H4 (cell line): ENCODE data around the gene HAS3. TPM values are rescaled to one million over a fixed set of nuclear protein-coding genes. Genes with fewer than 3 reads are reported as not detected.
"Not testable (repeated sequence)": the region's sequence is repeated elsewhere in the genome, so short reads cannot be mapped to it uniquely, and the experiment has no call there.

Experiments
- DNase-seq: peaks from one replicate; pipeline ENCODE4 v3.0.0-alpha.2; 2015; ENCODE audit warnings: low spot score
- total RNA-seq: library from RNA; depleted of rRNA; stranded (reverse); fragments of >200 nt; shearing (Covaris generic); gene quantifications from 2 replicates; pipeline ENCODE4 v1.2.3, GENCODE V29; 2014

HAS3 gene
- total RNA-seq, 1 experiment from 2014 or later, result not detected

DNA sequence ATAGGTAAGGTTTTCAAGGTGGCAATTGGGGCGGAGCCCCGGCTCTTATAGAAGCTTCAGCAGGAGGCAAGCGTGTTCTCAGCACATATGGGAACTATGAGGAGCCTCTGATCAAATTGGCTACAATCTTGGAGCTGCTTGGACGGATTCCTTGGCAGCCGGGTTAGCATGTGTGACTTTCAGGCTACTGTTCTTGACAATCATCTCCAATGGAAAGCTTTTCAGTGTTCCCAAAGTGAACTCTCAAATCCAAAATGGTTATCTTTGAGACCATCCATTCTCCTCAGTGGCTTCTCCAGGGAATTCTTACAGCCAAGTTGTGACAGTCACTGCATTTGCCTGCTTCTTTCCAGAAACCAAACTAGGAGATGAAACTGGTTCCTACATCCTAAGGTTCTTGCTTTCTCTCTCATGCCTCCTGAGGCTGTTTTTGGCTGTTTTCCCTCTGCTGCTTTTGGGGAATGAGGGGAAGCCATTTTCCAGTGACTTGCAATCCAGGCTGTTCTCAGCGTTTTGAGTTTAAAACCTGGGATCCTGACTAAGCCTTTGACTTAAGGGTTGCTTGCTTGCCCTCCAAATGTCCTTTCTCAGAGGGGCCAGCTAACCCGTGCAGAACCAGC, 10.9 kb downstream of the HAS3 start:
- DNase-seq, result no peak

DNA sequence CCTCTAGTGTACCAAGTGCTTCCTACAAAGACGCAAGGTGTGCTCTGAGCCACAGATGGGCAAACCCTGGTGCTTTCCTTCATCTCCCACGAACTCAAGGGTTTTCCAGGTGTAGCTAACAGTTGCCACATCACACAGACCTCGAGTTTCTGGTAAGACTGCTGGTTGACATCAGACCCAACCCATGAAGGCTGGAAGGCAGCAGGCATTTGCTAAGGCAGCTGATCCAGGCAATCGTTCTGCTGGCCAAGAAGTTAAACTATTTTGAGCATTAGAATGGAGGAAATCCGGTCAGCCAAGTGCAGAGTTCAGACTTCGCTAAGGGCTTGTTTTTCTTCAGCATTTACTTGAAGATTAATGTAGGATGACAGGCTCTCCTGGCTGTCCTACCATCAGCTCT, 11.5 kb downstream of the HAS3 start:
- no peak for DNase-seq

DNA sequence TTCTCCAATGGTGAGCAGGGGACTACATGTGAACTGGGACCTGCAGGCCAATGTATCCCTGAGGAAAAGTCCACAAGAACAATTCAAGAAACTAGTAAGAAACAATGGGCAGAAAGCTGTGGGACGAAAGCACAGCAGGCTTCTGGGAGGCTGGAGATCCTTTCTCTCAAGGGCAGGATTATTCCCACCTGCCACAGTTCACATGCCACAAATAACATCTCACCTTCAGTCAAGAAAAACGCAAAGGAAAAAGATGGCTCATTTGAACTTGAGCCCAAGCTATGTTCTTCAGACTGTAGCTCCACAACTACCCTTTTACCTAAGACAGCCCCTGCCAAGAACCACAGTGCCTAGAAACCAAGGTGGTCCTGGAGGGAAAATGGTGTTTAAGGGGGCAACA, 13.0 kb downstream of the HAS3 start:
- no peak for DNase-seq

DNA sequence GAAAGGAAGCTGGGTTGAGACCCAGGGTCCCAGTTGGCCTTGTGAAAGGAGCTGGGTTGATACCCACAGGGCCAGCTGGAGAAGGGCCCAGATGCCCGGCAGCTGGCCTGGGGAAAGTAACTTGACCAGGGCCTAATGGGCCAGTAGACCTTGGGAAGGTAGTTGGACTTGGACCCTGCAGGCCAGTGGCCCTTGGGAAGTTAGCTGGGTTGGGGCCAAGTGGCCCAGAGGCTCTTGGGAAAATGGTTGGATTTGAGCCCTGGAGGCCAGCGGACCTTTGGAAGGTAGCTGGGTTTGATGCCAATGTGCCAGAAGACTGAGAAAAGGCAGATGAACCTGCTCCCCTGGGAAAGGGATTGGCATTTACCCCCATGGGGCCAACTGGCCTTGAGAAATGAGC, 13.5 kb downstream of the HAS3 start:
- DNase-seq, result no peak

DNA sequence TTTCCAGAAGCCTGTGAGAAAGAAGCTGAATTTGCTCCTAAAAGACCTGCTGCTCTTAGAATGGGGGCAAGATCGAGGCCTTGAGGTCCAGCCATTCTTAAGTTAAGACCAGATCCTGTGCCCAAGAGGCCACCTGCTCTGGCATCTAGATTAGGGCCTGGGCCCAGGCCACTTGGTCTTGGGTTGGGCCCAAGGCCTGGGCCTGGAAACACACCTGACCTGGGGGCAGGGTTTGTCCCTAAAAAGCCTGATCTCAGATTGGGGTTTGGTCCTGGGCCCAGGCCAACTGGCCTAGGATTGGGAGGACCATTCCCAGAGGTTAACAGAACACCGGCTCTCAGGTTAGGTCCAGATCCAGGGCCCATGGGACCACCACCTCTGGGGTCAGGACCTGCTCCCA, 14.1 kb downstream of the HAS3 start:
- no peak for DNase-seq

DNA sequence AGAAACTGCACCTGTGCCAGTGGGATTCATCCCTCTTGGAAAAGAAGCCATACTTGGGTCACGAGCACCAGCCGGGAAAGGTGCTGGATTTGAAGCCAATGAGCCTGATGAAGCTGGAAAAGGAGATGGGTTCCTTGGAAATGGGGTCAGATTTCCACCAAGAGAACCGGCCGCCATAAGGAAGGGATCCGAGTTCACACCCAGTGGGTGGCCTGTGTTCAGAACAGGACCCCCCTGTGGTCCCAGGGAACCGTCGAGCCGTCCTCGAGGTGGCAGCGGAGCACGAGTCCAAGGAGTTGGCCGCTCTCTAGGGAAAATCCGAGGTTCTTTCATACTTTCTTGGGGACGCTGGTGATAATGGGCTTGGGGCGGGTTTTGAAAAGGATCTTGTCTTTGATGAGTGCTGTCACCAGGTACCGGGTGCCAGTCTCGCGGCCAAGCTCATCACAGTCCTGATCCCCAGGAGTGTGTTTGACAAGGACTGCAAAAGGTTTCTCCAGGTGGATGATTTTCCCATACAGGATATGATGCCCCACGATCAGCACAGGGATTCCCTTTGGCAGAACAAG, 14.7 kb downstream of the HAS3 start:
- DNase-seq, result no peak

DNA sequence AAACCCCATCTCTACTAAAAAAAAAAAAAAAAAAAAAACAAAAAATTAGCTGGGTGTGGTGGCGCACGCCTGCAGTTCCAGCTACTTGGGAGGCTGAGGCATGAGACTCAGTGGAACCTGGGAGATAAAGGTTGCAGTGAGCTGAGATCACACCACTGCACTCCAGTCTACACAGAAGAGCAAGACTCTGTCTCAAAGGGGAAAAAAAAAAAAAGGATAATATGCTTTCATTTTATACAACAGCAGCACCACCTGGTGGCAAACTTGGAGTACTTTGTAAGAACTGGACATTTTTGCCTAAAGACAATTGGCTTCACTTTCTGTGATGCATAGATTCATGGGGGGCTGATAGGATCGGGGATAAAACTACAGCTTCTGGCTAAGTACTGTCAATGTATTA, 18.5 kb downstream of the HAS3 start:
- DNase-seq, result peak; percentile 66

DNA sequence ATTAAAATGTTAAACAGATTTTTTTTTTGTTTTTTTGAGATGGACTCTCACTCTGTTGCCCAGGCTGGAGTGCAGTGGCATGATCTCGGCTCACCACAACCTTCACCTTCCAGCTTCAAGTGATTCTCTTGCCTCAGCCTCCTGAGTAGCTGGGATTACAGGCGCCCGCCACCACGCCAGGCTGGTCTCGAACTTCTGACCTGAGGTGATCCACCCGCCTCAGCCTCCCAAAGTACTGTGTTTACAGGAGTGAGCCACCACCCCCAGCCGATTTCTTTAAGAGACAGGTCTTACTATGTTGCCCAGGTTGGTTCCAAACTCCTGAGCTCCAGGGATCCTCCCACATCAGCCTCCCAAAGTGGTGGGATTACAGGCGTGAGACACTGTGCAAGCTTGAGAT, 19.0 kb downstream of the HAS3 start:
- not testable (repeated sequence) for DNase-seq

DNA sequence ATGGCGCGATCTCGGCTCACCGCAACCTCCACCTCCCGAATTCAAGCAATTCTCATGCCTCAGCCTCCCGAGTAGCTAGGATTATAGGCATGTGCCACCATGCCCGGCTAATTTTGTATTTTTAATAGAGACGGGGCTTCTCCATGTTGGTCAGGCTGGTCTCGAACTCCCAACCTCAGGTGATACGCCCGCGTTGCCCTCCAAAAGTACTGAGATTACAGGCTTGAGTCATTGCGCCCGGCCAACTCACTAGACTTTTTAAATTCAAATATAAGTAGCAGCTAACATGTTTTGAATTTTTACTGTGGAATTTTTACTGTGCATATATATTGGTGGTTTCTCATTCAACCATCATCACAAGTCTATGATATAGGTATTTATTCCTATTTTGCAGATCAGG, 19.5 kb downstream of the HAS3 start:
- not testable (repeated sequence) for DNase-seq

DNA sequence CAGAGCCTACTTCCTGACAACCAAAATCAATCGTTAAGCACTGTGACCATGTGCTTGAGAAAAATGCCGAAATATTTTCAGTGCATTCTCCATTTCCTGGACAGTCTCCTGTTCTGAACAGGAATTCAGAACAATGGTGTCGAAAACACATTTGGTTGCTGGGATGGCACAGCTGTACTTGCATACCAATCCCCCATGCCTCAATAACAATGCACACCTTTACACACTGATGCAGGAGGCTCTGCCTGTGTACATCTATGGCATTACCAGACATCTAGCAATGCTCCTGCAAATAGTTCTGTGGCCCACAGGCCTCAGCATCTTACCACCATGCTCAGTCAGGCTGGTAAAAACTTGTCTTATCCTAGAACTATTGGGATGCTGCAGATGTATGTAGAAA, 20.8 kb downstream of the HAS3 start:
- DNase-seq, result no peak

DNA sequence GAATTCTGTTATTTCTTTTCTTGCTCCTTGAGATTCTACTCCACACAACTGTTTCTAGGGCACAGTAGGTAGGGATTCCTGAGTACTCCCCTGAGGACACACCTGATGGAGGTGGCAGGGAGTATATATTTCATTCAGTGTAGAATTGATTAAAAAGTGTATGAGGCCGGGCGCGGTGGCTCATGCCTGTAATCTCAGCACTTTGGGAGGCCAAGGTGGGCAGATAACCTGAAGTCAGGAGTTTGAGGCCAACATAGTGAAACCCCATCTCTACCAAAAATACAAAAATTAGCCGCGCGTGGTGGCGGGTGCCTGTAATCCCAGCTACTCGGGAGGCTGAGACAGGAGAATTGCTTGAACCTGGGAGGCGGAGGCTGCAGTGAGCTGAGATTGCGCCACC, 21.3 kb downstream of the HAS3 start:
- DNase-seq, result not testable (repeated sequence)

DNA sequence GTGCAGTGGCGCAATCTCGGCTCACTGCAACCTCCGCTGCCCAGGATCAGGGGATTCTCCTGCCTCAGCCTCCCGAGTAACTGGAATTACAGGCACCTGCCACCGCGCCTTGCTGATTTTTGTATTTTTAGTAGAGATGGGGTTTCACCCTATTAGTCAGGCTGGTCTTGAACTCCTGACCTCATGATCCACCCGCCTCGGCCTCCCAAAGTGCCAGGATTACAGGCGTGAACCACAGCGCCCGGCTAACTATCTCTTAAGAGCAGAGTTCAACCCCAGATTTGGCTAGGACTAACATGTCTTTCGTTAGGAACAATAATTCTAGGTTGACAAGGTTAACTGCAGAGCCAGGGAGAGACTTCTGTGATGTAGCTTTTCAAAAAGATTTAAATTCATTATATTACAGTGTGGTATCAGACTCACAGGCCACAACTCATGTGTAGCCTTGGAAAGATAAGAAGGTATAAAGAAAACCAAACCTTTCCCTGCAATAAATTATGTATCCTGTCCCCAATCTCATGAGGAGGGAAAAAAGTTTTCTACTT, 22.6 kb downstream of the HAS3 start:
- no peak for DNase-seq

DNA sequence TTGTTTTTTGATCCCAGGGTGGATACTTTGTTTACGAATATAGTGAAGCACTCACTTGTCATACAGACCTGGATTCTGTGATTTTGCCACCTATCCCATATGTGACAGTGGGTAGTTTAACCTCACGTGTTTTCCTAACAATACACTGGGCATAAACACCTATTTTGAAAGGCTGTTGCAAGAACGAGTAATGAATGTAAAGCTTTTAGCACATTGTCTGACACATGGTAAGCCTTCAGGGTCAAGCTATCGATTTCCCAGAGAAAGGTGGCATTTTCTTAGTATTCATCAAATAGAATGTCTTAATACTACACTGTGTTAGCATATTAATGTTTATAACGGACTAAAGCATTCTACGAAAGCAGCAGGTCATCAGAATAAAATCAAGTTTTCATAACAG, 25.0 kb downstream of the HAS3 start:
- DNase-seq, result no peak

DNA sequence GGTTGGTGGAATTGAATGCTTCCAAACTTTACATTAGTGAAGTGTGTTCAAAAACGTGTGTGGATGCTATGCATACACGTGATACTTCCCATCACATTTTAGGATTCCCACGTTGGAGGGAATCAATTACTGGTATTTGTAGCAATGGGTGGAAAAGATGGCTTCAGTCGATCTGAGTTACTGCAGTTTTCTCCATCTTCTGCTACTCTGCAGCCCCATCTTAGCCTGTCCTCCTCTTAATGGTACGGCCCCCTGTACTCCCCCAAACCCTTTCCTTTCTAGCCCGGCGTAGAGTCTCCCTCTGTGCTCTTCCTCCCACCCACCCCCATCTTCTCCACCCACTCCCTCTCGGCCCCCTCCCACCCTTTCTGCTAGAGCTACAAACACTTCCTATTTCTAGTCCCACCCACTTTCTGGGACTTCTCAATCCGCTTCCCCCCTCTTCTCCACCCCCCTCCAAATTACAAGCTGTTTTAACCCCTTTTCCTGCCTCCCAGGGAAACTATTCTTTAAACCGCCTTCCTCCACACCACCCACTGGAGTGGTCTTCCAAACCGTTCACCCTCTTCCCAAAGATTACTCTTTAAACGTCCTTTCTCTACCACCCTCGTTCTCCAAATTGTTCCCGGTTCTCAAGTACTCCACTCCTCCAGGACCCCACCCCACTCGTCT, 25.9 kb downstream of the HAS3 start:
- no peak for DNase-seq

DNA sequence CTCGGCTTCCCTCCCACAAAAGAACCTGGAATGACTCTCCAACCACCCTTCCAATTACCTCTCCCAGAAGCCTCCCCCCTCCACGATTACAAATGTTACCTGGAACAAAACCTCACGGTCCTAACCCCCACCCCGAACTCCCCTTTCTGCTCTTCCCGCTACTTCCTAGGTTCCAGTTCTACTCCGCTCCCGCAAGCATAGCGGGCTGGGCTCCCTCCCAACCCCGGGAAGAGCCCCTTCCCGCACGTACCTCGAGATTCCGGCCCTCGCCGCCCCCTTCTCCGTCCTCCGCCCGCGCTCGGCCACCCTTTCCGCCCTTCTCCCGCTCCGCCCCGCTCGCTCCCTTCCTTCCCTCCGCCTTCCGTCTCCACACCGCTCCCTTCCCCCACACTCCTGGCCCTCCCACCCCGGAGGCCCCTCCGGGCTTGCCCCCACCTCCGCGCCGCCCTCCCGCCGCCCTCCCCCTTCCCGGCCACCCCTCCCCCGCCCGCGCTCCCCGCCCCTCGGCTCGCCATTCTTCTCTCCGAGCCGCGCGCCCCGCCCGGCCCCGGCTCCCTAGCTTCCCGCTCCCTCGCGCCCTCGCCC, 26.5 kb downstream of the HAS3 start:
- DNase-seq, result peak; percentile 76

DNA sequence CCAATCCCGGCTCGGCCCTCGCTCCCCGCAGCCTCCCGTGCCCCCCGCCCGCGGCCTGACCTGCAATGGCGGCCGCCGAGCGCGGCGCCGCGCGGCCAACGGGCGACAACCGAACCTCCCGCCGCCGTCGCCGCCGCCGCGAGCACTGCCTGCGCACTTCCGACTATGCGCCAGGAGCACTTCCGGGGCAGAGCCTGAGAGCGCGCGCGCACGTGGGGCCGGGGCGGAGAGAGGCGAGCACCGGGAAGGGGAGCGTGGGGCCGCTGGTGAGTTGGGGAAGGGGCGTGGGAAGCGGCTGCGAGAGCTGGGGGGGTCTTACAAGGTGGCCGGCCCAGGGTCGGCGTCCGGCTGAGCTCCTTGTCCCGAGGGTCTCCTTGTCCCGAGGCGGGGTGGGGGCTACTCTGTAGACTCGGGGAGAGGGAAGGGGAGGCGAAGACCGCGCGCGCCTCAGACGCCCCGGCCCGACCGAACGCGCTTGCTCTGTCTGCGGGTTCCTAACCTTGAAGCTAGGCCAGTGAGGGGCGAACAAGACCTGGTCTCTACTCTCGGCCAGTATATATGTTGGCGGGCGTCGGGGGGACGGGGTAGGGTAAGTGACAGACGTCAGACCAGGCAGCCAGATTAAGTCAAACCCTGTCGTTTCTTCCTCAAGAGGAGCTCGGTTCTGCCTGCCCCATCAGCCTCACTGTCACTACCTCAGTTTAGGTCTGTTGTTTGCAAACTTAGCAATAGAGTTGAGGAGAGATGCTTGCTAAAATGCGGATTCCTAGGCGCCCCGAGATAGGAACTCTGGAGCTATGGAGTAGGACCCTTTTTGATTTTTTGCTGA, 27.2 kb downstream of the HAS3 start, which contains the start of the genes CHTF8 and UTP4:
Gene CHTF8, minus strand, starts transcription at position 165 of the 829 bp plus-strand sequence. CDS start 11,130 bp downstream, outside the sequence.
Gene UTP4, plus strand, starts transcription at position 226 of the 829 bp plus-strand sequence. CDS start 811 bp downstream, outside the sequence.
- DNase-seq, result peak; percentile 79

DNA sequence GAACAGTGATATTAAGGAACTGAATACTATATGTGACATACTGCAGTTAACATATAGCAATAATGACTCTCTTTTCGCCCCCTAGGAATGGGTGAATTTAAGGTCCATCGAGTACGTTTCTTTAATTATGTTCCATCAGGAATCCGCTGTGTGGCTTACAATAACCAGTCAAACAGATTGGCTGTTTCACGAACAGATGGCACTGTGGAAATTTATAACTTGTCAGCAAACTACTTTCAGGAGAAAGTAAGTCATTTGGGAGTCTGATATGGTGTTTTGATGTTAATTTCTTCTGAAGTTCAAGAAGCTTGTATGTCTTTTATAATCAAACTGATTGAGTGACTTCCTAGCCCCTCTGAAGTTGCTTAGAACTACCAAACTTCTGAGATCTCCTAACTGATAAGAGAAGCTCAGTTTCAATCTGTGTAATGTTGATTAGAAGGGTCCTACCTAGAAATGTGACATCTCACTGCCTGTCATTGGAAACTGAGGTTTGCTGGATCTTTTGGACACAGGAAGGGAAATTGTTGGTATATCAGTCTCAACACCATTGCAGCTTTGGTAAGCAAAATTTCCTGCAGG, 28.0 kb downstream of the HAS3 start:
- DNase-seq, result no peak

DNA sequence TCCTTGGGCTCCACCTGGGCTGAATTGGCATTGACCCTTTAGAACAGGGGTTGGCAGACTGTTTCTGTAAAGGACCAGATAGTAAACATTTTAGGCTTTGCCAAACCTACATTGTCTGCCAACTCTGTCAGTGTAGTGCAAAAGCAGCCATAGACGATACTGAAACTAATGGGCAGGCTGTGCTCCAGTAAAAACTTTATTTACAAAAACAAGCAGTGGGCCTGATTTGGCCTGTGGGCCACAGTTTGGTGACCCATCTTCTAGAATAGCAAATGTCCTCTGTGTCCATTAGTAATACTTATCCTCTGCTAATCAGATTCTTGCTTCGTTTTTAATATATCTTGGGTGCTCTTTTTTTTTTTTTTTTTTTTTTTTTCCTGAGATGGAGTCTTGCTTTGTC, 33.2 kb downstream of the HAS3 start:
- DNase-seq, result no peak

DNA sequence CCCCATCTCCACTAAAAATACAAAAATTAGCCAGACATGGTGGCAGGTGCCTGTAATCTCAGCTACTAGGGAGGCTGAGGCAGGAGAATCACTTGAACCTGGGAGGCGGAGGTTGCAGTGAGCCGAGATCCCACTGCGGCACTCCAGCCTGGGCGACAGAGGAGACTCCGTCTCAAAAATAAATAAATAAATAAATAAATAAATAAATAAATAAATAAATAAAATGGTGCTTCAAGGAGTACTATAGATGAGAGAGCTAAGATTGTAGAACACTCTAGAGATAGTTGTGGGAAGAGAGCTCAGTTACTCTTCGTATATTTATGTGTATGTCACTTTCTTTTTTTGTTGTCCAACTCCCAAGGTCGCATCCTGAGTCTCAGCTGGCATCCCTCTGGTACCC, 34.0 kb downstream of the HAS3 start:
- DNase-seq, result not testable (repeated sequence)

DNA sequence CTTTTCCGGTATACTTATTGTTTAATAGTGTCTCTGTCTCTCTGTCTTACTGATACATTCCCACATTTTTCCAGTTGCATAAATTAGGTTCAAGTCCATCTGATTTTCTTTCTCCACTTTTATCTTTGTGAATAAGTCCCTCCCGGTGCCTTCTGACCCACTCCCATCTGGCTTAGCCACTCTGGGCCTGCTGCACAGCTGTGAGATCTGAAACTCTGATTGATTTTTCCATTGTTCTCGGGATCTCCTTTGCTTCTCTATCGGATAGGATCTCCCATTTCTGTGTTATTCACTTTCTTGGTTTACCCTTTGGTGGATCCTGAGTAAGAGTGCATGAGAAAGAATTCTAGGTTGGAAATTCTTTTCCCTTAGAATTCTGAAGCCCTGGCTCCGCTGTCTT, 35.6 kb downstream of the HAS3 start:
- DNase-seq, result no peak

DNA sequence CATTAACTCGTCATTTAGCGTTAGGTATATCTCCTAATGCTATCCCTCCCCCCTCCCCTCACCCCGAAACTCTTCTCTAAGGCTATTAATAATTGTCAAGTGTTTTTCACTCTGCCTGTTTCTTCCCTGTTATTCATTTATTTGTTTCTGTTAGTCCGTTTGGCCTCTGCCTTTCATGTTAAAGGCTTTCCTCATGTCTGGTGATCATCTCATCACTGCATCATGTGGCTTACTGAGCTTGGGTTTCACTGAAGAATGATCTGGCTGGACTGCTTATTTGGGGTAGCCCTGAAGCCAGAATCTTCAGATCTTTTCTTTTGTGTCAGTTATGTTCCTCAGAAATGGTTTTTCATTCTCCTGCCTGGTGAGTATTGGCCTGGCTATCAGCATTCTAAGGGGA, 36.5 kb downstream of the HAS3 start:
- no peak for DNase-seq
